ENCODE data around the gene CAPN10.

CAPN10 gene

GRCh38 chr2:240635121-240635997 lies 48.8 kb downstream of the CAPN10 start:
- no peak overlapping the region for H4K91ac ChIP-seq (ENCODE audit: low read depth, low read length, poor library complexity)
- H4K8ac ChIP-seq (ENCODE audit: low read depth, low read length), result no peak overlapping the region
- H3K27ac ChIP-seq (replicated peaks; ENCODE audit: low read length), result no peak overlapping the region
- H2BK5ac ChIP-seq (ENCODE audit: low read length), result peak overlapping the region; percentile 3
- H2AFZ ChIP-seq (ENCODE audit: low read length), result no peak overlapping the region
- H3K18ac ChIP-seq (ENCODE audit: low read length), result peak overlapping the region; percentile 17
- H3K36me3 ChIP-seq (replicated peaks in 1 of 2; ENCODE audit: control insufficient read depth in 2 of 2, insufficient read depth in 2 of 2, low read length in 2 of 2), result no peaks in the 10 kb centered on the region
- no peak overlapping the region for H3K4me2 ChIP-seq (ENCODE audit: insufficient read depth, low read length, poor library complexity, severe bottlenecking)
- H3K23ac ChIP-seq (ENCODE audit: low read depth, low read length, poor library complexity), result peak overlapping the region; percentile 18
- no peak overlapping the region for H2BK120ac ChIP-seq (ENCODE audit: low read depth, low read length)
- no peak overlapping the region for H3K4me3 ChIP-seq (ENCODE audit: low read length in 2 of 2)
- H3K27me3 ChIP-seq (ENCODE audit: control insufficient read depth in 3 of 3, insufficient read depth in 3 of 3, low read depth in 1 of 3, low read length in 3 of 3), result peaks cover 0 to 10% (median 0%) of the 10 kb centered on the region in 3 experiments
- H3K4ac ChIP-seq (ENCODE audit: low read length), result no peak overlapping the region
- no peak overlapping the region for H3K9ac ChIP-seq (ENCODE audit: low read depth, low read length, poor library complexity)
- H3K14ac ChIP-seq (ENCODE audit: low read length), result no peak overlapping the region
- peaks cover 4 to 16% of the 10 kb centered on the region in 2 donors for H3K9me3 ChIP-seq (replicated peaks in 1 of 2; ENCODE audit: control insufficient read depth in 2 of 2, insufficient read depth in 1 of 2, low read depth in 1 of 2, low read length in 2 of 2)
- H3K4me1 ChIP-seq (ENCODE audit: control insufficient read depth in 2 of 2, insufficient read depth in 1 of 2, low read depth in 1 of 2, low read length in 2 of 2), result no peaks in the 10 kb centered on the region
- DNase-seq (ENCODE audit: low spot score), result no peak
- H3K79me1 ChIP-seq (ENCODE audit: low read depth, low read length), result no peaks in the 10 kb centered on the region
- H2AK5ac ChIP-seq (ENCODE audit: low read depth, low read length), result peak overlapping the region; percentile 64
- H2BK15ac ChIP-seq (ENCODE audit: low read length), result no peak overlapping the region
- H2BK12ac ChIP-seq (ENCODE audit: low read length), result peak overlapping the region; percentile 89
- WGBS, 2 donors (ENCODE audit: extremely low coverage in 2 of 2, insufficient read length in 2 of 2, insufficient replicate concordance in 1 of 2), result no CpG with 5 or more reads among the region's 6 CpGs

GRCh38 chr2:240635998-240636547 lies 49.5 kb downstream of the CAPN10 start:
- peaks cover 4 to 16% of the 10 kb centered on the region in 2 donors for H3K9me3 ChIP-seq (replicated peaks in 1 of 2; ENCODE audit: control insufficient read depth in 2 of 2, insufficient read depth in 1 of 2, low read depth in 1 of 2, low read length in 2 of 2)
- no peak overlapping the region for H4K8ac ChIP-seq (ENCODE audit: low read depth, low read length)
- H3K4me2 ChIP-seq (ENCODE audit: insufficient read depth, low read length, poor library complexity, severe bottlenecking), result no peak overlapping the region
- H3K4me1 ChIP-seq (ENCODE audit: control insufficient read depth in 2 of 2, insufficient read depth in 1 of 2, low read depth in 1 of 2, low read length in 2 of 2), result no peaks in the 10 kb centered on the region
- no peak overlapping the region for H2BK120ac ChIP-seq (ENCODE audit: low read depth, low read length)
- WGBS, 2 donors (ENCODE audit: extremely low coverage in 2 of 2, insufficient read length in 2 of 2, insufficient replicate concordance in 1 of 2), result no CpG with 5 or more reads among the region's 3 CpGs
- H2AFZ ChIP-seq (ENCODE audit: low read length), result no peak overlapping the region
- no peak overlapping the region for H3K4ac ChIP-seq (ENCODE audit: low read length)
- DNase-seq (ENCODE audit: low spot score), result no peak
- peak overlapping the region; percentile 81 for H2AK5ac ChIP-seq (ENCODE audit: low read depth, low read length)
- H3K36me3 ChIP-seq (replicated peaks in 1 of 2; ENCODE audit: control insufficient read depth in 2 of 2, insufficient read depth in 2 of 2, low read length in 2 of 2), result no peaks in the 10 kb centered on the region
- peaks cover 0 to 10% (median 0%) of the 10 kb centered on the region in 3 experiments for H3K27me3 ChIP-seq (ENCODE audit: control insufficient read depth in 3 of 3, insufficient read depth in 3 of 3, low read depth in 1 of 3, low read length in 3 of 3)
- H3K27ac ChIP-seq (replicated peaks; ENCODE audit: low read length), result no peak overlapping the region
- H3K18ac ChIP-seq (ENCODE audit: low read length), result no peak overlapping the region
- no peak overlapping the region for H3K4me3 ChIP-seq (ENCODE audit: low read length in 2 of 2)
- no peak overlapping the region for H4K91ac ChIP-seq (ENCODE audit: low read depth, low read length, poor library complexity)
- H2BK12ac ChIP-seq (ENCODE audit: low read length), result no peak overlapping the region
- no peaks in the 10 kb centered on the region for H3K79me1 ChIP-seq (ENCODE audit: low read depth, low read length)
- no peak overlapping the region for H3K23ac ChIP-seq (ENCODE audit: low read depth, low read length, poor library complexity)
- H2BK15ac ChIP-seq (ENCODE audit: low read length), result no peak overlapping the region
- H3K9ac ChIP-seq (ENCODE audit: low read depth, low read length, poor library complexity), result no peak overlapping the region
- no peak overlapping the region for H3K14ac ChIP-seq (ENCODE audit: low read length)
- no peak overlapping the region for H2BK5ac ChIP-seq (ENCODE audit: low read length)

- H2AFZ ChIP-seq (ENCODE audit: low read length), result no peak overlapping the region
- no peak overlapping the region for H3K27ac ChIP-seq (replicated peaks; ENCODE audit: low read length)
- no peak overlapping the region for H2BK12ac ChIP-seq (ENCODE audit: low read length)
- H2BK15ac ChIP-seq (ENCODE audit: low read length), result no peak overlapping the region
- no CpG with 5 or more reads among the region's 11 CpGs for WGBS, 2 donors (ENCODE audit: extremely low coverage in 2 of 2, insufficient read length in 2 of 2, insufficient replicate concordance in 1 of 2)
- no peak overlapping the region for H4K8ac ChIP-seq (ENCODE audit: low read depth, low read length)
- H2AK5ac ChIP-seq (ENCODE audit: low read depth, low read length), result peak overlapping the region; percentile 81
- no peak overlapping the region for H3K23ac ChIP-seq (ENCODE audit: low read depth, low read length, poor library complexity)
- H3K27me3 ChIP-seq (ENCODE audit: control insufficient read depth in 3 of 3, insufficient read depth in 3 of 3, low read depth in 1 of 3, low read length in 3 of 3), result peaks cover 0 to 10% (median 0%) of the 10 kb centered on the region in 3 experiments
- H3K9ac ChIP-seq (ENCODE audit: low read depth, low read length, poor library complexity), result no peak overlapping the region
- H3K4me1 ChIP-seq (ENCODE audit: control insufficient read depth in 2 of 2, insufficient read depth in 1 of 2, low read depth in 1 of 2, low read length in 2 of 2), result no peaks in the 10 kb centered on the region
- no peak overlapping the region for H3K4me2 ChIP-seq (ENCODE audit: insufficient read depth, low read length, poor library complexity, severe bottlenecking)
- H4K91ac ChIP-seq (ENCODE audit: low read depth, low read length, poor library complexity), result no peak overlapping the region
- no peak overlapping the region for H2BK120ac ChIP-seq (ENCODE audit: low read depth, low read length)
- peak overlapping the region in 1 of 2 donors; percentile 5 for H3K4me3 ChIP-seq (ENCODE audit: low read length in 2 of 2)
- H3K79me1 ChIP-seq (ENCODE audit: low read depth, low read length), result no peaks in the 10 kb centered on the region
- H3K14ac ChIP-seq (ENCODE audit: low read length), result peak overlapping the region; percentile 21
- peaks cover 4 to 15% of the 10 kb centered on the region in 2 donors for H3K9me3 ChIP-seq (replicated peaks in 1 of 2; ENCODE audit: control insufficient read depth in 2 of 2, insufficient read depth in 1 of 2, low read depth in 1 of 2, low read length in 2 of 2)
- H3K36me3 ChIP-seq (replicated peaks in 1 of 2; ENCODE audit: control insufficient read depth in 2 of 2, insufficient read depth in 2 of 2, low read length in 2 of 2), result no peaks in the 10 kb centered on the region
- H2BK5ac ChIP-seq (ENCODE audit: low read length), result no peak overlapping the region
- H3K18ac ChIP-seq (ENCODE audit: low read length), result peak overlapping the region; percentile 38
- no peak overlapping the region for H3K4ac ChIP-seq (ENCODE audit: low read length)
- no peak for DNase-seq (ENCODE audit: low spot score)
Observed at GRCh38 chr2:240636563-240637115, 50.1 kb downstream of the CAPN10 start.

Data from neuronal stem cell (in vitro differentiated cells).